Keratinocyte (primary cell): Measurements from ENCODE around the gene BNC2. TPM values are rescaled to one million over a fixed set of nuclear protein-coding genes. Genes with fewer than 3 reads are reported as not detected.

Experiments
- DNase-seq: peaks from one replicate; pipeline ENCODE4 v3.0.0-alpha.2; 2011; ENCODE audit warnings: low read depth, missing footprints, low spot score
- FAIRE-seq: peaks from 2 replicates; lab custom pipeline; 2011; peaks lifted over from hg19 to GRCh38; lab: Jason Lieb, UNC
- H2AFZ ChIP-seq: 2 replicates; pipeline ENCODE4 v1.6.0; 2012; ENCODE audit warnings: low read length, control low read depth, inconsistent platforms; ENCODE audit not compliant: control insufficient read depth
- H3K27ac ChIP-seq: 2 replicates; pipeline ENCODE4 v1.5.1; 2011; ENCODE audit warnings: low read length; ENCODE audit not compliant: control insufficient read depth, insufficient read depth
- H3K27me3 ChIP-seq: 3 replicates; pipeline ENCODE4 v1.6.0; 2011; ENCODE audit warnings: low read length; ENCODE audit not compliant: control insufficient read depth, insufficient read depth; ENCODE audit errors: extremely low read depth
- H3K36me3 ChIP-seq, 2 experiments: 2 replicates in 1 of 2; 3 replicates in 1 of 2; pipeline ENCODE4 v1.5.1; 2011; ENCODE audit warnings: low read length in 2 of 2, mild to moderate bottlenecking in 1 of 2; ENCODE audit not compliant: control insufficient read depth in 2 of 2, insufficient read depth in 2 of 2; ENCODE audit errors: extremely low read depth in 1 of 2
- H3K4me1 ChIP-seq: 3 replicates; pipeline ENCODE4 v1.5.1; 2011; ENCODE audit warnings: low read length; ENCODE audit not compliant: control insufficient read depth, insufficient read depth; ENCODE audit errors: extremely low read depth
- H3K4me2 ChIP-seq: 3 replicates; pipeline ENCODE4 v1.6.0; 2011; ENCODE audit warnings: low read depth, low read length; ENCODE audit not compliant: control insufficient read depth, insufficient read depth; ENCODE audit errors: extremely low read depth
- H3K4me3 ChIP-seq, 3 experiments: fragments of 200-600 bp in 1 of 3; sonication (generic) in 1 of 3; 2 replicates in 2 of 3; 3 replicates in 1 of 3; pipeline ENCODE4 v1.5.1; 2011 to 2016; ENCODE audit warnings: low read length in 3 of 3, mild to moderate bottlenecking in 3 of 3, control low read depth in 2 of 3, inconsistent platforms in 1 of 3, low read depth in 1 of 3, mixed read lengths in 1 of 3, mixed run types in 1 of 3, moderate library complexity in 1 of 3; ENCODE audit not compliant: control insufficient read depth in 2 of 3, insufficient read depth in 2 of 3; ENCODE audit errors: extremely low read depth in 1 of 3
- H3K79me2 ChIP-seq: 2 replicates; pipeline ENCODE4 v1.6.0; 2012; ENCODE audit warnings: low read length; ENCODE audit not compliant: control insufficient read depth, insufficient read depth
- H3K9ac ChIP-seq: 3 replicates; pipeline ENCODE4 v1.6.0; 2011; ENCODE audit warnings: low read length; ENCODE audit not compliant: control insufficient read depth, insufficient read depth; ENCODE audit errors: extremely low read depth
- H3K9me1 ChIP-seq: 3 replicates; pipeline ENCODE4 v1.6.0; 2011; ENCODE audit warnings: low read length; ENCODE audit not compliant: control insufficient read depth, insufficient read depth; ENCODE audit errors: extremely low read depth
- H3K9me3 ChIP-seq: 2 replicates; pipeline ENCODE4 v1.5.1; 2012; ENCODE audit warnings: low read depth, low read length; ENCODE audit not compliant: control insufficient read depth
- H4K20me1 ChIP-seq: 3 replicates; pipeline ENCODE4 v1.6.0; 2011; ENCODE audit warnings: low read length; ENCODE audit not compliant: control insufficient read depth, insufficient read depth; ENCODE audit errors: extremely low read depth
- CTCF ChIP-seq, 3 experiments: IDR thresholded peaks in 1 of 3; conservative IDR thresholded peaks in 1 of 3; optimal IDR thresholded peaks in 1 of 3; 2 replicates in 2 of 3; 3 replicates in 1 of 3; pipeline versions ENCODE3 to v1.5.1; 2011; ENCODE audit warnings: low read length in 3 of 3, mild to moderate bottlenecking in 3 of 3, moderate library complexity in 2 of 3, control low read depth in 1 of 3, inconsistent platforms in 1 of 3; ENCODE audit not compliant: insufficient read depth in 2 of 3; ENCODE audit errors: extremely low read depth in 1 of 3
- EZH2 ChIP-seq: IDR thresholded peaks from one replicate; pipeline ENCODE4 v1.6.1; 2012; ENCODE audit warnings: inconsistent platforms, mild to moderate bottlenecking, low read length, moderate library complexity
- dilution Hi-C: fragments of 300-500 bp; cut with MboI; formaldehyde crosslinking; loops from one replicate; pipeline ENCODE4 v1.7.0; 2020; ENCODE audit warnings: low sequenced_read_pairs; ENCODE audit not compliant: extremely low pct_ligation_motif_present
- polyA plus RNA-seq, 5 experiments: library from polyadenylated mRNA; depleted of rRNA in 3 of 5; stranded (reverse) in 3 of 5; stranded (forward) in 1 of 5; unstranded in 1 of 5; fragments of >200 nt; gene quantifications; 1 replicate in 1 of 5; 2 replicates in 3 of 5; 3 replicates in 1 of 5; pipeline versions ENCODE4 v1.2.1 to v1.2.3, GENCODE V29; 2011 to 2012; ENCODE audit warnings: missing spikeins in 2 of 5, low read depth in 1 of 5, low replicate concordance in 1 of 5

BNC2 gene
- polyA plus RNA-seq, 1 donor (not counting 4 experiments of a cell fraction or from before 2014, with no cell fraction given) = 1.1 TPM

- Histone ChIP-seq H3K36me3 (no peaks in the 10 kb centered on the region), H3K27ac (no peak overlapping the region), H3K4me1 (no peaks in the 10 kb centered on the region), H3K9me1 (no peaks in the 10 kb centered on the region), H3K79me2 (no peaks in the 10 kb centered on the region), H3K9ac (no peak overlapping the region), H4K20me1 (no peaks in the 10 kb centered on the region), H3K4me3 (no peak overlapping the region), H3K27me3 (no peaks in the 10 kb centered on the region), H2AFZ (no peak overlapping the region), H3K9me3 (no peaks in the 10 kb centered on the region), H3K4me2 (no peak overlapping the region)
- dilution Hi-C loops = no loop called here
- FAIRE-seq (no peak), DNase-seq (no peak)
- TF ChIP-seq CTCF (optimal IDR thresholded peaks at IDR 0.05 in 1 of 3, IDR thresholded peaks at IDR 0.05 in 1 of 3, conservative IDR thresholded peaks at IDR 0.05 in 1 of 3; ENCODE audit: extremely low read depth in 1 of 3, insufficient read depth in 2 of 3, low read length in 3 of 3) (no peak), EZH2 (no peak)
These were observed 180.3 kb downstream of the BNC2 start for GRCh38 chr9:16690205-16690604.

GRCh38 chr9:16689351-16689938 lies 181.0 kb downstream of the BNC2 start:
- H3K36me3 ChIP-seq = no peaks in the 10 kb centered on the region
- no peak for DNase-seq
- no peak for TF ChIP-seq EZH2
- no peak for TF ChIP-seq CTCF (optimal IDR thresholded peaks at IDR 0.05 in 1 of 3, IDR thresholded peaks at IDR 0.05 in 1 of 3, conservative IDR thresholded peaks at IDR 0.05 in 1 of 3; ENCODE audit: extremely low read depth in 1 of 3, insufficient read depth in 2 of 3, low read length in 3 of 3)
- H3K9me1 ChIP-seq = no peaks in the 10 kb centered on the region
- dilution Hi-C loops = no loop called here
- no peaks in the 10 kb centered on the region for H3K9me3 ChIP-seq
- no peak overlapping the region for H3K27ac ChIP-seq
- no peaks in the 10 kb centered on the region for H3K27me3 ChIP-seq
- H3K4me3 ChIP-seq = no peak overlapping the region
- H4K20me1 ChIP-seq = no peaks in the 10 kb centered on the region
- H3K9ac ChIP-seq = no peak overlapping the region
- FAIRE-seq = no peak
- H3K4me2 ChIP-seq = no peak overlapping the region
- no peaks in the 10 kb centered on the region for H3K79me2 ChIP-seq
- no peak overlapping the region for H2AFZ ChIP-seq
- H3K4me1 ChIP-seq = no peaks in the 10 kb centered on the region
